K562 (cell line): ENCODE measurements around the gene PBRM1. TPM values are rescaled to one million over a fixed set of nuclear protein-coding genes. Genes with fewer than 3 reads are reported as not detected.

Experiments
- C11orf30 ChIP-seq: fragments of 450-650 bp; IDR thresholded peaks from 2 replicates; pipeline ENCODE4 v1.6.1; 2016; ENCODE audit warnings: low read depth, mild to moderate bottlenecking
- ETV6 ChIP-seq, 3 experiments: fragments of 150-350 bp in 1 of 3; sonication (generic) in 1 of 3; formaldehyde crosslinking in 1 of 3; IDR thresholded peaks; 2 replicates each; pipeline versions ENCODE4 v1.6.1 to v1.8.0; 2014 to 2022; ENCODE audit warnings: borderline replicate concordance in 2 of 3, low read depth in 2 of 3, antibody characterized with exemption in 1 of 3, low read length in 1 of 3, mild to moderate bottlenecking in 1 of 3, missing genetic modification reagents in 1 of 3
- IRF2 ChIP-seq: sonication (generic); formaldehyde crosslinking; IDR thresholded peaks from 2 replicates; pipeline ENCODE4 v1.8.1; 2022; ENCODE audit warnings: mild to moderate bottlenecking, missing genetic modification reagents
- KDM1A ChIP-seq, 2 experiments: fragments of 450-650 bp; IDR thresholded peaks; 2 replicates each; pipeline ENCODE4 v1.6.1; 2016; ENCODE audit warnings: mild to moderate bottlenecking in 2 of 2
- PHF21A ChIP-seq: fragments of 450-650 bp; IDR thresholded peaks from 2 replicates; pipeline ENCODE4 v1.6.1; 2017; ENCODE audit warnings: low read depth, borderline replicate concordance
- TEAD1 ChIP-seq, 2 experiments: fragments of 450-650 bp in 1 of 2; sonication (generic) in 1 of 2; formaldehyde crosslinking; IDR thresholded peaks; 2 replicates each; pipeline versions ENCODE4 v1.4.0 to v1.8.0; 2020 to 2022; ENCODE audit warnings: mild to moderate bottlenecking in 2 of 2, missing genetic modification reagents in 1 of 2
- ZNF324 ChIP-seq: fragments of 250-450 bp; sonication (Bioruptor Pico); IDR thresholded peaks from 2 replicates; pipeline ENCODE4 v1.4.0; 2020; ENCODE audit warnings: mild to moderate bottlenecking
- polyA plus RNA-seq, 8 experiments: library from polyadenylated mRNA; depleted of rRNA in 4 of 8; stranded (reverse) in 5 of 8; unstranded in 3 of 8; fragments of >200 nt; fragmentation: Nextera tagmentation in 2 of 8; fragmentation: Illumina TruSeq in 1 of 8; extraction: Ambion mirVana in 2 of 8; extraction: Trizol in 1 of 8; gene quantifications; 2 replicates each; pipeline versions ENCODE4 v1.2.1 to v1.2.3, GENCODE V29; 2011 to 2014; ENCODE audit warnings: inconsistent platforms in 1 of 8, missing spikeins in 1 of 8
- total RNA-seq, 7 experiments: library from RNA; depleted of rRNA in 6 of 7; stranded (reverse); fragments of >200 nt in 6 of 7; fragmentation: Illumina TruSeq in 2 of 7; extraction: Trizol in 2 of 7; gene quantifications; 2 replicates each; pipeline versions ENCODE4 v1.2.1 to v1.2.3, GENCODE V29; 2011 to 2021; ENCODE audit warnings: low replicate concordance in 1 of 7
- TF ChIP-seq, protein P1 (sequence below): fragments of 450-650 bp; formaldehyde crosslinking; IDR thresholded peaks from 2 replicates; pipeline ENCODE4 v1.4.0; 2020; ENCODE audit warnings: mild to moderate bottlenecking, moderate library complexity
- TF ChIP-seq, protein P2 (sequence below), 3 experiments: fragments of 200-800 bp in 1 of 3; sonication (Bioruptor generic) in 1 of 3; sonication (generic) in 1 of 3; formaldehyde crosslinking in 1 of 3; IDR thresholded peaks; 2 replicates each; pipeline versions ENCODE4 v1.6.1 to v1.8.0; 2016 to 2022; ENCODE audit warnings: mild to moderate bottlenecking in 2 of 3, missing compliant biosample characterization in 2 of 3, missing genetic modification characterization in 2 of 3, missing genetic modification reagents in 1 of 3
- TF ChIP-seq, protein P3 (sequence below), 2 experiments: fragments of 450-650 bp; IDR thresholded peaks; 2 replicates each; pipeline ENCODE4 v1.6.1; 2016; ENCODE audit warnings: mild to moderate bottlenecking in 2 of 2, borderline replicate concordance in 1 of 2, low read depth in 1 of 2, moderate library complexity in 1 of 2
- TF ChIP-seq, protein P4 (sequence below): sonication (generic); formaldehyde crosslinking; IDR thresholded peaks from 2 replicates; pipeline ENCODE4 v1.8.0; 2022; ENCODE audit warnings: mild to moderate bottlenecking, low read depth, missing genetic modification reagents

PBRM1 gene
- total and polyA plus RNA-seq, 9 of the 15 experiments (the other 6 are each of a cell fraction or from before 2014, with no cell fraction given), result 3.9 to 31.8 (median 19.0) TPM

DNA sequence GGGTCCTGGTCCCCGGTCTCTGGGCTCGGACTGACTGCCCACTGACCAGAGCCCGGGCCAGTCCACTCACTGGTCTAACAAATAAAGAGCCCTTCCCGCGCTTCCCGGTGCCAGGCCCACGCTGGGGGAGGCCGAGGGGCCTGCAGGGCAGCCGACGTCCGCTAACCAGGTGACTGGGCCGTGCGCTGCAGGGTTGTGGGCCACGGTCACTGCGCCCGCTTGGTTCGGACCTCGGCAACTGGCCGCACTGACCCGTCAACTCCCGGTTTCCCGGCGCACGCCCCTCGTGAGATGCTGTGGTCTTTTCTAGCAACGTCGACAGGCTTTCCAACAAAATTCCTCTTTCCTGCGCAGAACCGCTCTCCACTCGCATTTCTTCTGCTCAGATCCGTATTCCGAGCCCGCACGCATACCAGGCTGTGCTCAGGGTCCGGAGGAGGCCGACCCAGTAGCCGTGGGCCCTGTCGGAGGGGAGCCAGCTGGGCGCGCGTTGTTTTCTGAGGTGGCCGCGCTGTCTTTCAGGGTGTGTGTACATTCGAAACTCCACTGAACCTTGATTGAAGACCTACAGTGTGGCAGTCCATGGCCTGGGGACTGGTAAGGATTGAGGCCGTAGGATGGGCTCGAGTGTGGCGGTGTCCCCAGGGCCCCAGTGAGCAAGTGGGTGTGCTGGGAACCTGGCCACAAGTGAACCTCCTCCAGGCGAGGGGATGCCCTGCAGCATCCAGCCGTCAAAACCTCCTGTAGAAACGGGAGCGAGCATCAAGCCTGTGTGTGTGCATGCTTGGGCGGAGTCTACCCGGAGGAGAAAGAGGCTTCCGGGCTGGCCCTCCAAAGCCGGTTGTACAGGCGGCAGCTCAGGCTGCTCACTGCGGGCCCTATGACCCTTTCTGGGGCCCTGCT, 151.2 kb downstream of the PBRM1 start (continued):
- TF ChIP-seq, protein P1, sequence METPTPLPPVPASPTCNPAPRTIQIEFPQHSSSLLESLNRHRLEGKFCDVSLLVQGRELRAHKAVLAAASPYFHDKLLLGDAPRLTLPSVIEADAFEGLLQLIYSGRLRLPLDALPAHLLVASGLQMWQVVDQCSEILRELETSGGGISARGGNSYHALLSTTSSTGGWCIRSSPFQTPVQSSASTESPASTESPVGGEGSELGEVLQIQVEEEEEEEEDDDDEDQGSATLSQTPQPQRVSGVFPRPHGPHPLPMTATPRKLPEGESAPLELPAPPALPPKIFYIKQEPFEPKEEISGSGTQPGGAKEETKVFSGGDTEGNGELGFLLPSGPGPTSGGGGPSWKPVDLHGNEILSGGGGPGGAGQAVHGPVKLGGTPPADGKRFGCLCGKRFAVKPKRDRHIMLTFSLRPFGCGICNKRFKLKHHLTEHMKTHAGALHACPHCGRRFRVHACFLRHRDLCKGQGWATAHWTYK (CRISPR knock-in tag), result no peak
- no peak for TF ChIP-seq PHF21A
- no peak for TF ChIP-seq IRF2 (CRISPR knock-in tag)
- peak in 1 of 2 experiments; percentile 59; a peak in 2 of 4 replicates for TF ChIP-seq TEAD1 (CRISPR knock-in tag; IDR thresholded peaks at IDR 0.05)
- TF ChIP-seq, protein P2, sequence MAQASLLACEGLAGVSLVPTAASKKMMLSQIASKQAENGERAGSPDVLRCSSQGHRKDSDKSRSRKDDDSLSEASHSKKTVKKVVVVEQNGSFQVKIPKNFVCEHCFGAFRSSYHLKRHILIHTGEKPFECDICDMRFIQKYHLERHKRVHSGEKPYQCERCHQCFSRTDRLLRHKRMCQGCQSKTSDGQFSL (CRISPR knock-in tag; IDR thresholded peaks at IDR 0.05), result no peak
- TF ChIP-seq, protein P2 (tag; IDR thresholded peaks at IDR 0.05), result no peak
- no peak for TF ChIP-seq C11orf30
- no peak for TF ChIP-seq ZNF324 (CRISPR knock-in tag)
- TF ChIP-seq, protein P3, sequence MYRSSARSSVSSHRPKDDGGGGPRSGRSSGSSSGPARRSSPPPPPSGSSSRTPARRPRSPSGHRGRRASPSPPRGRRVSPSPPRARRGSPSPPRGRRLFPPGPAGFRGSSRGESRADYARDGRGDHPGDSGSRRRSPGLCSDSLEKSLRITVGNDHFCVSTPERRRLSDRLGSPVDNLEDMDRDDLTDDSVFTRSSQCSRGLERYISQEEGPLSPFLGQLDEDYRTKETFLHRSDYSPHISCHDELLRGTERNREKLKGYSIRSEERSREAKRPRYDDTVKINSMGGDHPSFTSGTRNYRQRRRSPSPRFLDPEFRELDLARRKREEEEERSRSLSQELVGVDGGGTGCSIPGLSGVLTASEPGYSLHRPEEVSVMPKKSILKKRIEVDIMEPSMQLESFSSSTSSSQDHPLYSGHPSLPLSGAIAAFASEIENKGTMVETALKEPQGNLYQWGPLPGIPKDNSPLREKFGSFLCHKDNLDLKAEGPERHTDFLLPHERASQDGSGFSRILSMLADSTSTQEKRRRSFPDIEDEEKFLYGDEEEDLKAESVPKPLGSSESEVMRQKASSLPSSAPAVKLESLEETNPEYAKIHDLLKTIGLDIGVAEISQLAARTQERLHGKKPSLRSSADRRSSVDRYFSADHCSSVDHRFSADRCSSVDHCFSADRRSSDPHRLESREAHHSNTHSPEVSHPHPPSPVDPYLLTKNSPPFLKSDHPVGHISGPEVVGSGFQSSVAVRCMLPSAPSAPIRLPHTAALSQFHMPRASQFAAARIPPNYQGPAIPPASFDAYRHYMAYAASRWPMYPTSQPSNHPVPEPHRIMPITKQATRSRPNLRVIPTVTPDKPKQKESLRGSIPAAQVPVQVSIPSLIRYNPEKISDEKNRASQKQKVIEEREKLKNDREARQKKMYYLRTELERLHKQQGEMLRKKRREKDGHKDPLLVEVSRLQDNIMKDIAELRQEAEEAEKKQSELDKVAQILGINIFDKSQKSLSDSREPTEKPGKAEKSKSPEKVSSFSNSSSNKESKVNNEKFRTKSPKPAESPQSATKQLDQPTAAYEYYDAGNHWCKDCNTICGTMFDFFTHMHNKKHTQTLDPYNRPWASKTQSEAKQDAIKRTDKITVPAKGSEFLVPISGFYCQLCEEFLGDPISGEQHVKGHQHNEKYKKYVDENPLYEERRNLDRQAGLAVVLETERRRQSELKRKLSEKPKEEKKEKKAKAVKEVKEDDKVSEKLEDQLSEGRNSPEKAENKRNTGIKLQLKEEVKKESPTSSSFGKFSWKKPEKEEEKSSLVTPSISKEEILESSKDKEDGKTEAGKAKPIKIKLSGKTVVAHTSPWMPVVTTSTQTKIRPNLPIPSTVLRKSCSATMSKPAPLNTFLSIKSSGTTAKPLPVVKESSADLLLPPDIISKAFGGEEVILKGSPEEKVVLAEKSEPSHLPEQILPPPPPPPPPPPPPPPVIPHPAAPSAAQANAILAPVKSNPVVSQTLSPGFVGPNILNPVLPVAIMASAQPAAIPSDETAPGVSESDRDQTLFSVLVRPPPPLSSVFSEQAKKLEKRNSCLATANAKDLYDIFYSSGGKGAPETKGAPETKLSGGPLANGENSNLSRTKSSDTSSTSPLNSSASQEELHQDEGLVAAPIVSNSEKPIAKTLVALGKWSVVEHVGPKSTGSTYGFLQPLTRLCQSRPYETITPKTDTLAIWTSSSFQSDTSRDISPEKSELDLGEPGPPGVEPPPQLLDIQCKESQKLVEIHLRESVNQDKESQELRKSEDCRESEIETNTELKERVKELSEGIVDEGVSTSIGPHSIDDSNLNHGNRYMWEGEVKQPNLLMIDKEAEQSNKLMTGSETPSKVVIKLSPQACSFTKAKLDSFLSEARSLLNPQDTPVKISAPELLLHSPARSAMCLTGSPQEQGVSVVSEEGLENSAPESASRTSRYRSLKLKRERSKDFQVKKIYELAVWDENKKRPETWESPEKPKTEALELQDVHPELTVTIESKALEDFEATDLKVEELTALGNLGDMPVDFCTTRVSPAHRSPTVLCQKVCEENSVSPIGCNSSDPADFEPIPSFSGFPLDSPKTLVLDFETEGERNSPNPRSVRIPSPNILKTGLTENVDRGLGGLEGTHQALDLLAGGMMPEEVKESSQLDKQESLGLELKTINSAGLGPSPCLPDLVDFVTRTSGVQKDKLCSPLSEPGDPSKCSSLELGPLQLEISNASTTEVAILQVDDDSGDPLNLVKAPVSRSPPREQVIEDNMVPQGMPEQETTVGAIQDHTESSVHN (IDR thresholded peaks at IDR 0.05; ENCODE audit: borderline replicate concordance in 1 of 2, low read depth in 1 of 2), result no peak
- TF ChIP-seq, protein P4, sequence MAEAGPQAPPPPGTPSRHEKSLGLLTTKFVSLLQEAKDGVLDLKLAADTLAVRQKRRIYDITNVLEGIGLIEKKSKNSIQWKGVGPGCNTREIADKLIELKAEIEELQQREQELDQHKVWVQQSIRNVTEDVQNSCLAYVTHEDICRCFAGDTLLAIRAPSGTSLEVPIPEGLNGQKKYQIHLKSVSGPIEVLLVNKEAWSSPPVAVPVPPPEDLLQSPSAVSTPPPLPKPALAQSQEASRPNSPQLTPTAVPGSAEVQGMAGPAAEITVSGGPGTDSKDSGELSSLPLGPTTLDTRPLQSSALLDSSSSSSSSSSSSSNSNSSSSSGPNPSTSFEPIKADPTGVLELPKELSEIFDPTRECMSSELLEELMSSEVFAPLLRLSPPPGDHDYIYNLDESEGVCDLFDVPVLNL (CRISPR knock-in tag), result no peak
- TF ChIP-seq ETV6 (IDR thresholded peaks at IDR 0.05; ENCODE audit: borderline replicate concordance in 1 of 2, low read depth in 2 of 2, low read length in 1 of 2), result no peak
- TF ChIP-seq ETV6 (CRISPR knock-in tag; IDR thresholded peaks at IDR 0.05; ENCODE audit: borderline replicate concordance), result no peak
- no peak for TF ChIP-seq KDM1A (IDR thresholded peaks at IDR 0.05)
